22Rv1 (cell line): ENCODE data around the gene CFAP74.

ENCODE experiments used
- ZFX ChIP-seq: fragments of 450-650 bp; IDR thresholded peaks from 2 replicates; pipeline ENCODE4 v1.6.1; 2017; ENCODE audit warnings: antibody characterized with exemption, borderline replicate concordance
- TF ChIP-seq, protein P1 (sequence below): fragments of 450-650 bp; IDR thresholded peaks from 2 replicates; pipeline ENCODE4 v1.5.1; 2017; ENCODE audit warnings: mild to moderate bottlenecking

- TF ChIP-seq, protein P1, sequence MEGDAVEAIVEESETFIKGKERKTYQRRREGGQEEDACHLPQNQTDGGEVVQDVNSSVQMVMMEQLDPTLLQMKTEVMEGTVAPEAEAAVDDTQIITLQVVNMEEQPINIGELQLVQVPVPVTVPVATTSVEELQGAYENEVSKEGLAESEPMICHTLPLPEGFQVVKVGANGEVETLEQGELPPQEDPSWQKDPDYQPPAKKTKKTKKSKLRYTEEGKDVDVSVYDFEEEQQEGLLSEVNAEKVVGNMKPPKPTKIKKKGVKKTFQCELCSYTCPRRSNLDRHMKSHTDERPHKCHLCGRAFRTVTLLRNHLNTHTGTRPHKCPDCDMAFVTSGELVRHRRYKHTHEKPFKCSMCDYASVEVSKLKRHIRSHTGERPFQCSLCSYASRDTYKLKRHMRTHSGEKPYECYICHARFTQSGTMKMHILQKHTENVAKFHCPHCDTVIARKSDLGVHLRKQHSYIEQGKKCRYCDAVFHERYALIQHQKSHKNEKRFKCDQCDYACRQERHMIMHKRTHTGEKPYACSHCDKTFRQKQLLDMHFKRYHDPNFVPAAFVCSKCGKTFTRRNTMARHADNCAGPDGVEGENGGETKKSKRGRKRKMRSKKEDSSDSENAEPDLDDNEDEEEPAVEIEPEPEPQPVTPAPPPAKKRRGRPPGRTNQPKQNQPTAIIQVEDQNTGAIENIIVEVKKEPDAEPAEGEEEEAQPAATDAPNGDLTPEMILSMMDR, result no peak
- no peak for TF ChIP-seq ZFX
These were observed 21.0 kb downstream of the CFAP74 start for GRCh38 chr1:1982379-1983232.
